CD8-positive, alpha-beta memory T cell (primary cell): ENCODE data around the gene CLIC1. TPM values are rescaled to one million over a fixed set of nuclear protein-coding genes. Genes with fewer than 3 reads are reported as not detected.

Source experiments
- CTCF ChIA-PET: fragments of 350-600 bp; sonication (Branson Sonifier 250); formaldehyde crosslinking; loops from one replicate; lab custom pipeline; 2021; ENCODE audit warnings: antibody characterized with exemption; lab: Charles Lee
- POLR2A ChIA-PET: fragments of 350-600 bp; sonication (Branson Sonifier 250); formaldehyde crosslinking; loops from one replicate; lab custom pipeline; 2021; ENCODE audit warnings: antibody characterized with exemption; lab: Charles Lee
- DNase-seq, 5 donors: peaks; one replicate each; pipeline versions ENCODE4 v3.0.0 to v3.0.0-alpha.2; 2020 to 2022; ENCODE audit warnings: mixed read lengths in 1 of 5
- H3K27ac ChIP-seq: one replicate; pipeline ENCODE4 v1.7.0; 2013; ENCODE audit warnings: low read depth, mild to moderate bottlenecking, low read length, moderate library complexity
- H3K27me3 ChIP-seq: 2 replicates; pipeline ENCODE4 v1.7.0; 2013; ENCODE audit warnings: low read length, mild to moderate bottlenecking; ENCODE audit not compliant: insufficient read depth, poor library complexity, severe bottlenecking
- H3K36me3 ChIP-seq: 2 replicates; pipeline ENCODE4 v1.7.0; 2013; ENCODE audit warnings: mild to moderate bottlenecking, low read length, moderate library complexity; ENCODE audit not compliant: insufficient read depth
- H3K4me1 ChIP-seq: 2 replicates; pipeline ENCODE4 v1.7.0; 2013; ENCODE audit warnings: mild to moderate bottlenecking, low read length, moderate library complexity; ENCODE audit not compliant: insufficient read depth
- H3K4me3 ChIP-seq: 2 replicates; pipeline ENCODE4 v1.7.0; 2013; ENCODE audit warnings: mild to moderate bottlenecking, low read length
- H3K9me3 ChIP-seq: 2 replicates; pipeline ENCODE4 v1.7.0; 2013; ENCODE audit warnings: mild to moderate bottlenecking, low read length
- H3K27ac Mint-ChIP-seq, 8 donors: one replicate each; pipeline ENCODE4 v1.8.0; 2020 to 2021; ENCODE audit warnings: mixed read lengths in 8 of 8, mild to moderate bottlenecking in 6 of 8, inconsistent platforms in 3 of 8, moderate library complexity in 3 of 8
- H3K27me3 Mint-ChIP-seq, 2 donors: one replicate each; pipeline ENCODE4 v1.8.0; 2020 to 2021; ENCODE audit warnings: mixed read lengths in 2 of 2, mild to moderate bottlenecking in 1 of 2, moderate library complexity in 1 of 2
- H3K36me3 Mint-ChIP-seq, 3 donors: one replicate each; pipeline ENCODE4 v1.8.0; 2020 to 2021; ENCODE audit warnings: mixed read lengths in 3 of 3, inconsistent platforms in 1 of 3, mild to moderate bottlenecking in 1 of 3
- H3K4me1 Mint-ChIP-seq, 3 donors: one replicate each; pipeline ENCODE4 v1.8.0; 2020 to 2021; ENCODE audit warnings: mixed read lengths in 3 of 3, inconsistent platforms in 1 of 3, mild to moderate bottlenecking in 1 of 3
- H3K4me3 Mint-ChIP-seq, 7 donors: one replicate each; pipeline ENCODE4 v1.8.0; 2020 to 2021; ENCODE audit warnings: mixed read lengths in 7 of 7, mild to moderate bottlenecking in 6 of 7, moderate library complexity in 4 of 7, inconsistent platforms in 2 of 7
- H3K9me3 Mint-ChIP-seq, 5 donors: one replicate each; pipeline ENCODE4 v1.8.0; 2020 to 2022; ENCODE audit warnings: mixed read lengths in 5 of 5, mild to moderate bottlenecking in 3 of 5, moderate library complexity in 2 of 5, inconsistent platforms in 1 of 5
- polyA plus RNA-seq: library from polyadenylated mRNA; unstranded; fragments of 300-500 nt; fragmentation: Illumina TruSeq; gene quantifications from one replicate; pipeline ENCODE4 v1.2.3, GENCODE V29; 2021
- total RNA-seq, 2 experiments: library from RNA; stranded (reverse); gene quantifications; one replicate each; pipeline ENCODE4 v1.2.3, GENCODE V29; 2021

CLIC1 gene
- total and polyA plus RNA-seq, 3 experiments from 2014 or later: 377 to 657 (median 377) TPM

GRCh38 chr6:31775633-31776484, 39.5 kb upstream of the CLIC1 start:
- Histone ChIP-seq H3K9me3 (no peaks in the 10 kb centered on the region), H3K36me3 (peaks cover 4% of the 10 kb centered on the region), H3K27me3 (no peaks in the 10 kb centered on the region), H3K4me3 (no peak overlapping the region), H3K4me1 (peaks cover 50% of the 10 kb centered on the region), H3K27ac (peak overlapping the region; percentile 70)
- H3K27me3 Mint-ChIP-seq: peaks cover 0 to 2% of the 10 kb centered on the region in 2 donors
- H3K4me3 Mint-ChIP-seq: peak overlapping the region in 6 of 7 donors; percentile 16 to 67 (median 47)
- peaks cover 36 to 47% (median 40%) of the 10 kb centered on the region in 3 donors for H3K4me1 Mint-ChIP-seq
- peak overlapping the region in 7 of 8 donors; percentile 45 to 86 (median 68) for H3K27ac Mint-ChIP-seq
- peaks cover 0 to 5% (median 0%) of the 10 kb centered on the region in 5 donors for H3K9me3 Mint-ChIP-seq
- ChIA-PET POLR2A (no interaction called here), CTCF (no interaction called here)
- peaks cover 0 to 24% (median 1%) of the 10 kb centered on the region in 3 donors for H3K36me3 Mint-ChIP-seq
- no peak for DNase-seq

- ChIA-PET CTCF (interaction anchor here (1.2 kb wide), 1 partner anchor 45 kb away, joined by 3 read pairs; no protein-coding TSS in a partner anchor), POLR2A (no interaction called here)
- Histone ChIP-seq H3K4me3 (no peak overlapping the region), H3K9me3 (no peaks in the 10 kb centered on the region), H3K4me1 (peaks cover 53% of the 10 kb centered on the region), H3K27ac (no peak overlapping the region), H3K27me3 (no peaks in the 10 kb centered on the region), H3K36me3 (no peaks in the 10 kb centered on the region)
- peak overlapping the region in 2 of 7 donors; percentile 29 to 54 for H3K4me3 Mint-ChIP-seq
- DNase-seq: no peak
- H3K4me1 Mint-ChIP-seq: peaks cover 36 to 47% (median 40%) of the 10 kb centered on the region in 3 donors
- peaks cover 0 to 5% (median 0%) of the 10 kb centered on the region in 5 donors for H3K9me3 Mint-ChIP-seq
- peaks cover 0 to 2% of the 10 kb centered on the region in 2 donors for H3K27me3 Mint-ChIP-seq
- H3K27ac Mint-ChIP-seq: peak overlapping the region in 3 of 8 donors; percentile 30 to 86 (median 56)
- peaks cover 0 to 17% (median 1%) of the 10 kb centered on the region in 3 donors for H3K36me3 Mint-ChIP-seq
Observed at GRCh38 chr6:31775184-31775583, 38.9 kb upstream of the CLIC1 start.

GRCh38 chr6:31771992-31772358, 35.6 kb upstream of the CLIC1 start:
- Mint-ChIP-seq H3K4me3 (peak overlapping the region in 6 of 7 donors; percentile 62 to 84 (median 72)), H3K4me1 (peaks cover 32 to 44% (median 37%) of the 10 kb centered on the region in 3 donors)
- POLR2A ChIA-PET: interaction anchor here (0.6 to 1.7 kb wide), 2 partner anchors 32 to 172 kb away, joined by 3 to 12 read pairs; partner anchors contain the start of gene MSH5

GRCh38 chr6:31770860-31771259, 34.5 kb upstream of the CLIC1 start:
- H3K27me3 ChIP-seq: no peaks in the 10 kb centered on the region
- Mint-ChIP-seq H3K27ac (peak overlapping the region in 3 of 8 donors; percentile 64 to 81 (median 76)), H3K4me3 (peak overlapping the region in 1 of 7 donors; percentile 23), H3K36me3 (no peaks in the 10 kb centered on the region), H3K9me3 (peaks cover 0 to 5% (median 0%) of the 10 kb centered on the region in 5 donors), H3K27me3 (peaks cover 0 to 2% of the 10 kb centered on the region in 2 donors), H3K4me1 (peaks cover 26 to 35% (median 29%) of the 10 kb centered on the region in 3 donors)
- no peak overlapping the region for H3K4me3 ChIP-seq
- no peaks in the 10 kb centered on the region for H3K36me3 ChIP-seq
- peak in 1 of 5 donors; percentile 10 for DNase-seq
- H3K9me3 ChIP-seq: no peaks in the 10 kb centered on the region
- H3K27ac ChIP-seq: no peak overlapping the region
- peaks cover 40% of the 10 kb centered on the region for H3K4me1 ChIP-seq
- CTCF ChIA-PET: interaction anchor here (1.0 to 4.0 kb wide), 11 partner anchors 10 to 59 kb away, joined by 3 to 42 read pairs (median 6); partner anchors contain the start of genes CLIC1, DDAH2, LSM2 and MSH5
- POLR2A ChIA-PET: no interaction called here

More at GRCh38 chr6:31771992-31772358, 35.6 kb upstream of the CLIC1 start:
- Histone ChIP-seq H3K27me3 (no peaks in the 10 kb centered on the region), H3K4me1 (peaks cover 51% of the 10 kb centered on the region), H3K9me3 (no peaks in the 10 kb centered on the region), H3K4me3 (no peak overlapping the region), H3K27ac (no peak overlapping the region), H3K36me3 (no peaks in the 10 kb centered on the region)
- Mint-ChIP-seq H3K36me3 (no peaks in the 10 kb centered on the region), H3K9me3 (peaks cover 0 to 5% (median 0%) of the 10 kb centered on the region in 5 donors), H3K27me3 (peaks cover 0 to 2% of the 10 kb centered on the region in 2 donors), H3K27ac (peak overlapping the region in 6 of 8 donors; percentile 12 to 83 (median 55))
- CTCF ChIA-PET: interaction anchor here (0.9 to 4.0 kb wide), 4 partner anchors 34 to 58 kb away, joined by 3 to 42 read pairs (median 3); partner anchors contain the start of genes CLIC1, DDAH2 and MSH5
- no peak for DNase-seq

- no peaks in the 10 kb centered on the region for H3K36me3 Mint-ChIP-seq
- H3K4me3 ChIP-seq: no peak overlapping the region
- H3K4me1 Mint-ChIP-seq: peaks cover 22 to 29% (median 27%) of the 10 kb centered on the region in 3 donors
- DNase-seq: peak; percentile 69 to 85 (median 74)
- H3K27ac ChIP-seq: no peak overlapping the region
- H3K4me1 ChIP-seq: peaks cover 33% of the 10 kb centered on the region
- H3K9me3 Mint-ChIP-seq: peaks cover 0 to 5% (median 0%) of the 10 kb centered on the region in 5 donors
- ChIA-PET CTCF (interaction anchor here (0.6 to 4.0 kb wide), 28 partner anchors 9 to 189 kb away, joined by 3 to 42 read pairs (median 5); partner anchors contain the start of genes ABHD16A, CLIC1, DDAH2 and HSPA1A), POLR2A (interaction anchor here (0.6 to 1.2 kb wide), 6 partner anchors 9 to 65 kb away, joined by 3 to 5 read pairs (median 4); partner anchors contain the start of gene MSH5)
- H3K27me3 ChIP-seq: no peaks in the 10 kb centered on the region
- peak overlapping the region in 6 of 8 donors; percentile 4 to 82 (median 67) for H3K27ac Mint-ChIP-seq
- H3K27me3 Mint-ChIP-seq: no peaks in the 10 kb centered on the region
- no peaks in the 10 kb centered on the region for H3K36me3 ChIP-seq
- peak overlapping the region in 1 of 7 donors; percentile 63 for H3K4me3 Mint-ChIP-seq
- H3K9me3 ChIP-seq: no peaks in the 10 kb centered on the region
Observed at GRCh38 chr6:31769684-31770371, 33.5 kb upstream of the CLIC1 start.

- no peaks in the 10 kb centered on the region for H3K9me3 ChIP-seq
- H3K4me1 ChIP-seq: peaks cover 33% of the 10 kb centered on the region
- Mint-ChIP-seq H3K9me3 (peaks cover 0 to 5% (median 0%) of the 10 kb centered on the region in 5 donors), H3K4me3 (no peak overlapping the region), H3K36me3 (peaks cover 0 to 1% (median 0%) of the 10 kb centered on the region in 3 donors), H3K27me3 (no peaks in the 10 kb centered on the region), H3K4me1 (peaks cover 22 to 29% (median 27%) of the 10 kb centered on the region in 3 donors), H3K27ac (peak overlapping the region in 3 of 8 donors; percentile 7 to 54 (median 36))
- no peak for DNase-seq
- H3K4me3 ChIP-seq: no peak overlapping the region
- ChIA-PET CTCF (interaction anchor here (1.1 to 4.0 kb wide), 13 partner anchors 17 to 188 kb away, joined by 3 to 42 read pairs (median 8); partner anchors contain the start of genes CLIC1, DDAH2, LSM2 and MSH5), POLR2A (no interaction called here)
- no peaks in the 10 kb centered on the region for H3K27me3 ChIP-seq
- no peaks in the 10 kb centered on the region for H3K36me3 ChIP-seq
- no peak overlapping the region for H3K27ac ChIP-seq
Observed at GRCh38 chr6:31768363-31769257, 32.3 kb upstream of the CLIC1 start.
